ENCODE measurements around the gene NR6A1.

Gene NR6A1

DNA sequence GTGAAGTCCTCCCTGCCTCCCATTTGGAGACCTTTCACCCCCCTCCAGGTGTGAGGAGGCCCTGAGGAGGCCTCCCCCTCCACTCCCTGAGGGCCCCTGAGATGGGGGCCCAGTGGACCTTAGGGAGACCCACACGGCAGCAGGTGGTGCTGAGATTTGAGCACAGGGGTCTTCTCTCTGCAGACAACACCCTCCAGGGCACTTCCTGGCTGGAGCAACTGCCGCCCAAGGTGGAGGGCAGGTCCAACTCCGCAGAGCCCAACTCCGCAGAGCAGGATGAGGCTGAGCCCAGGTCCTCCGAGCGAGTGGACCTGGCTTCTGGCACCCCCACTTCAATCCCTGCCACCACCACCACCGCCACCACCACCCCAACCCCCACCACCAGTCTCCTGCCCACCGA lies 32.8 kb upstream of the NR6A1 start:
- Histone ChIP-seq H3K27me3 (ENCODE audit: insufficient read depth, low read depth) (no peaks in the 10 kb centered on the region), H3K27ac (no peak overlapping the region), H3K4me3 (IDR thresholded peaks at IDR 0.05; ENCODE audit: insufficient read depth, low read depth, low read length) (no peak overlapping the region), H3K79me2 (ENCODE audit: insufficient read depth, low read depth) (no peaks in the 10 kb centered on the region), H3K36me3 (ENCODE audit: insufficient read depth) (no peaks in the 10 kb centered on the region), H2AFZ (ENCODE audit: low read depth) (no peak overlapping the region), H3K4me1 (ENCODE audit: low read depth, poor library complexity, severe bottlenecking) (no peaks in the 10 kb centered on the region), H4K20me1 (ENCODE audit: insufficient read depth) (no peaks in the 10 kb centered on the region), H3K9ac (no peak overlapping the region), H3K4me2 (no peak overlapping the region)
- TF ChIP-seq CTCF (conservative IDR thresholded peaks at IDR 0.05; ENCODE audit: low read depth, low read length): no peak

DNA sequence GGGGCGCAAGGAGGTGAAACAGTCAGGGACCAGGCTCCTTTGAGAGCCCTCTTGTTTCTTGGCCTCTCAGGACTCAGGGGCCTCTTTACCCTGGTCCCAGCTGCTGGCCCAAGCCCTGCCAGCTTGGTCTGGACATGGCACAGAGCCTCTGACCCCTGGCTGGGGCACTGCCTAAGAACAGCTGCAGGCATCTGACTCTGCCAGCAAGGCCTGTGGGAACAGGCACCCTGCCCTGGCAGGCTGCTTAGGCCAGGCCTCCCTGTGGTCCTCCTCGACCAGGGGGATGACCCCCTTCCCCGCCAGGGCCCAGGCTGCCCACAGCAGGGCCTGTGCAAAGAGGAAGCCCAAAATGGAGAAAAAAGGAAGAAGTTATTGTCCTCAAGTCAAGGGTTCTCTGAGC lies 31.3 kb upstream of the NR6A1 start:
- Histone ChIP-seq H3K4me3 (IDR thresholded peaks at IDR 0.05; ENCODE audit: insufficient read depth, low read depth, low read length) (no peak overlapping the region), H3K36me3 (ENCODE audit: insufficient read depth) (no peaks in the 10 kb centered on the region), H3K4me2 (no peak overlapping the region), H4K20me1 (ENCODE audit: insufficient read depth) (no peaks in the 10 kb centered on the region), H3K79me2 (ENCODE audit: insufficient read depth, low read depth) (no peaks in the 10 kb centered on the region), H3K4me1 (ENCODE audit: low read depth, poor library complexity, severe bottlenecking) (no peaks in the 10 kb centered on the region), H3K27ac (no peak overlapping the region), H3K27me3 (ENCODE audit: insufficient read depth, low read depth) (no peaks in the 10 kb centered on the region), H2AFZ (ENCODE audit: low read depth) (no peak overlapping the region), H3K9ac (no peak overlapping the region)
- no peak for TF ChIP-seq CTCF (conservative IDR thresholded peaks at IDR 0.05; ENCODE audit: low read depth, low read length)

DNA sequence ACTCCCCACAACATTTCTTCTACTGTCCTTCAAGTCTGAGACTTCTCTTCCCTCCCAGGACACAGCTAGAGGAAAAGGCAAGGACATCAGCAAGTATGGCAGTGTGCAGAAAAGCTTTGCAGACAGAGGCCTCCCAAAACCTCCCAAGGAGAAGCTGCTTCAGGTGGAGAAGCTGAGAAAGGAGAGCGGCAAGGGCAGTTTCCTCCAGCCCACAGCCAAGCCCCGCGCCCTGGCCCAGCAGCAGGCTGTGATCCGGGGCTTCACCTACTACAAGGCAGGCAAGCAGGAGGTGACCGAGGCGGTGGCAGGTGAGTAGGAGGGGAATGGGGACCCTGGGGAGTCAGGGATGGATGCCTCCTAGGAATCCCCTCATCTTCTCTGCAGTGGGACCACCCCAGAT lies 30.2 kb upstream of the NR6A1 start:
- Histone ChIP-seq H2AFZ (ENCODE audit: low read depth) (no peak overlapping the region), H3K4me3 (IDR thresholded peaks at IDR 0.05; ENCODE audit: insufficient read depth, low read depth, low read length) (no peak overlapping the region), H3K36me3 (ENCODE audit: insufficient read depth) (no peaks in the 10 kb centered on the region), H3K9ac (no peak overlapping the region), H3K4me1 (ENCODE audit: low read depth, poor library complexity, severe bottlenecking) (no peaks in the 10 kb centered on the region), H3K27ac (no peak overlapping the region), H3K4me2 (no peak overlapping the region), H3K27me3 (ENCODE audit: insufficient read depth, low read depth) (no peaks in the 10 kb centered on the region), H3K79me2 (ENCODE audit: insufficient read depth, low read depth) (no peaks in the 10 kb centered on the region), H4K20me1 (ENCODE audit: insufficient read depth) (no peaks in the 10 kb centered on the region)
- no peak for TF ChIP-seq CTCF (conservative IDR thresholded peaks at IDR 0.05; ENCODE audit: low read depth, low read length)

- no peaks in the 10 kb centered on the region for H4K20me1 ChIP-seq (ENCODE audit: insufficient read depth)
- H3K36me3 ChIP-seq (ENCODE audit: insufficient read depth): no peaks in the 10 kb centered on the region
- no peak overlapping the region for H2AFZ ChIP-seq (ENCODE audit: low read depth)
- no peaks in the 10 kb centered on the region for H3K27me3 ChIP-seq (ENCODE audit: insufficient read depth, low read depth)
- H3K4me2 ChIP-seq: no peak overlapping the region
- no peak overlapping the region for H3K27ac ChIP-seq
- no peak for TF ChIP-seq CTCF (conservative IDR thresholded peaks at IDR 0.05; ENCODE audit: low read depth, low read length)
- no peak overlapping the region for H3K9ac ChIP-seq
- no peak overlapping the region for H3K4me3 ChIP-seq (IDR thresholded peaks at IDR 0.05; ENCODE audit: insufficient read depth, low read depth, low read length)
- H3K4me1 ChIP-seq (ENCODE audit: low read depth, poor library complexity, severe bottlenecking): no peaks in the 10 kb centered on the region
- no peaks in the 10 kb centered on the region for H3K79me2 ChIP-seq (ENCODE audit: insufficient read depth, low read depth)
Measured at GRCh38 chr9:124800306-124801259, 29.5 kb upstream of the NR6A1 start.

Measured in KMS-11 (cell line).